ENCODE data around the gene MED13. TPM values are rescaled to one million over a fixed set of nuclear protein-coding genes. Genes with fewer than 3 reads are reported as not detected.

MED13 gene
- total and polyA plus RNA-seq, 4 donors: 6.6 to 64.0 (median 26.0) TPM

DNA sequence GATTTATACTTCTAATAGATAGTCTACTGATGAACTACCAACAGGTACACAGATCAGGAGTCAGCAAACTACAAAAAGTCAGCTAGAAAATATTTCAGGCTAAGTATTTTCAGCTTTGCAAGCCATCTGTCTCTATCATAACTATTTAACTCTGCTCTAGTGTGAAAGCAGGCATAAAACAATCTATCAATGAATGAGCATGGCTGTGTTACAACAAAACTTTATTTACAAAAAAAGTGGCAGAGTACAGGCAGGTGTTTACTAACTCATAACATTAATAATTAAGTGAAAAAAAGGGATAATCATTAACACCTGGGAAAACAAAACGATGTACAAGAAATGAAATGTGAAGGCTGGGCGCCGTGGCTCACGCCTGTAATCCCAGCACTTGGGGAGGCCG, 15.8 kb downstream of the MED13 start:
- no peak overlapping the region for H3K9ac ChIP-seq (ENCODE audit: low read depth in 1 of 2, low read length in 2 of 2)
- no peaks in the 10 kb centered on the region for H3K27me3 ChIP-seq (ENCODE audit: control insufficient read depth in 4 of 4, insufficient read depth in 4 of 4, low read length in 3 of 4)
- peaks cover 2 to 25% (median 14%) of the 10 kb centered on the region in 4 donors for H3K36me3 ChIP-seq (ENCODE audit: control insufficient read depth in 4 of 4, insufficient read depth in 3 of 4, low read depth in 1 of 4, low read length in 3 of 4)
- H3K9me3 ChIP-seq (ENCODE audit: control insufficient read depth in 4 of 4, low read length in 3 of 4): no peaks in the 10 kb centered on the region
- TF ChIP-seq FOXA1 (IDR thresholded peaks at IDR 0.05) (no peak), SP1 (IDR thresholded peaks at IDR 0.05) (no peak), HNF4A (conservative IDR thresholded peaks at IDR 0.05) (no peak), FOXA2 (IDR thresholded peaks at IDR 0.05) (no peak), TAF1 (conservative IDR thresholded peaks at IDR 0.05) (no peak), EGR1 (IDR thresholded peaks at IDR 0.05; ENCODE audit: low read depth in 2 of 2) (no peak)
- TF ChIP-seq, protein P1, sequence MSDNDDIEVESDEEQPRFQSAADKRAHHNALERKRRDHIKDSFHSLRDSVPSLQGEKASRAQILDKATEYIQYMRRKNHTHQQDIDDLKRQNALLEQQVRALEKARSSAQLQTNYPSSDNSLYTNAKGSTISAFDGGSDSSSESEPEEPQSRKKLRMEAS (IDR thresholded peaks at IDR 0.05): no peak
- TF ChIP-seq, protein P2, sequence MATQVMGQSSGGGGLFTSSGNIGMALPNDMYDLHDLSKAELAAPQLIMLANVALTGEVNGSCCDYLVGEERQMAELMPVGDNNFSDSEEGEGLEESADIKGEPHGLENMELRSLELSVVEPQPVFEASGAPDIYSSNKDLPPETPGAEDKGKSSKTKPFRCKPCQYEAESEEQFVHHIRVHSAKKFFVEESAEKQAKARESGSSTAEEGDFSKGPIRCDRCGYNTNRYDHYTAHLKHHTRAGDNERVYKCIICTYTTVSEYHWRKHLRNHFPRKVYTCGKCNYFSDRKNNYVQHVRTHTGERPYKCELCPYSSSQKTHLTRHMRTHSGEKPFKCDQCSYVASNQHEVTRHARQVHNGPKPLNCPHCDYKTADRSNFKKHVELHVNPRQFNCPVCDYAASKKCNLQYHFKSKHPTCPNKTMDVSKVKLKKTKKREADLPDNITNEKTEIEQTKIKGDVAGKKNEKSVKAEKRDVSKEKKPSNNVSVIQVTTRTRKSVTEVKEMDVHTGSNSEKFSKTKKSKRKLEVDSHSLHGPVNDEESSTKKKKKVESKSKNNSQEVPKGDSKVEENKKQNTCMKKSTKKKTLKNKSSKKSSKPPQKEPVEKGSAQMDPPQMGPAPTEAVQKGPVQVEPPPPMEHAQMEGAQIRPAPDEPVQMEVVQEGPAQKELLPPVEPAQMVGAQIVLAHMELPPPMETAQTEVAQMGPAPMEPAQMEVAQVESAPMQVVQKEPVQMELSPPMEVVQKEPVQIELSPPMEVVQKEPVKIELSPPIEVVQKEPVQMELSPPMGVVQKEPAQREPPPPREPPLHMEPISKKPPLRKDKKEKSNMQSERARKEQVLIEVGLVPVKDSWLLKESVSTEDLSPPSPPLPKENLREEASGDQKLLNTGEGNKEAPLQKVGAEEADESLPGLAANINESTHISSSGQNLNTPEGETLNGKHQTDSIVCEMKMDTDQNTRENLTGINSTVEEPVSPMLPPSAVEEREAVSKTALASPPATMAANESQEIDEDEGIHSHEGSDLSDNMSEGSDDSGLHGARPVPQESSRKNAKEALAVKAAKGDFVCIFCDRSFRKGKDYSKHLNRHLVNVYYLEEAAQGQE (IDR thresholded peaks at IDR 0.05): no peak
- TF ChIP-seq, protein P3, sequence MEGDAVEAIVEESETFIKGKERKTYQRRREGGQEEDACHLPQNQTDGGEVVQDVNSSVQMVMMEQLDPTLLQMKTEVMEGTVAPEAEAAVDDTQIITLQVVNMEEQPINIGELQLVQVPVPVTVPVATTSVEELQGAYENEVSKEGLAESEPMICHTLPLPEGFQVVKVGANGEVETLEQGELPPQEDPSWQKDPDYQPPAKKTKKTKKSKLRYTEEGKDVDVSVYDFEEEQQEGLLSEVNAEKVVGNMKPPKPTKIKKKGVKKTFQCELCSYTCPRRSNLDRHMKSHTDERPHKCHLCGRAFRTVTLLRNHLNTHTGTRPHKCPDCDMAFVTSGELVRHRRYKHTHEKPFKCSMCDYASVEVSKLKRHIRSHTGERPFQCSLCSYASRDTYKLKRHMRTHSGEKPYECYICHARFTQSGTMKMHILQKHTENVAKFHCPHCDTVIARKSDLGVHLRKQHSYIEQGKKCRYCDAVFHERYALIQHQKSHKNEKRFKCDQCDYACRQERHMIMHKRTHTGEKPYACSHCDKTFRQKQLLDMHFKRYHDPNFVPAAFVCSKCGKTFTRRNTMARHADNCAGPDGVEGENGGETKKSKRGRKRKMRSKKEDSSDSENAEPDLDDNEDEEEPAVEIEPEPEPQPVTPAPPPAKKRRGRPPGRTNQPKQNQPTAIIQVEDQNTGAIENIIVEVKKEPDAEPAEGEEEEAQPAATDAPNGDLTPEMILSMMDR (IDR thresholded peaks at IDR 0.05; ENCODE audit: low read depth, low read length, missing input control): no peak
- TF ChIP-seq, protein P4, sequence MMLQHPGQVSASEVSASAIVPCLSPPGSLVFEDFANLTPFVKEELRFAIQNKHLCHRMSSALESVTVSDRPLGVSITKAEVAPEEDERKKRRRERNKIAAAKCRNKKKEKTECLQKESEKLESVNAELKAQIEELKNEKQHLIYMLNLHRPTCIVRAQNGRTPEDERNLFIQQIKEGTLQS (IDR thresholded peaks at IDR 0.05): no peak
- TF ChIP-seq, protein P5, sequence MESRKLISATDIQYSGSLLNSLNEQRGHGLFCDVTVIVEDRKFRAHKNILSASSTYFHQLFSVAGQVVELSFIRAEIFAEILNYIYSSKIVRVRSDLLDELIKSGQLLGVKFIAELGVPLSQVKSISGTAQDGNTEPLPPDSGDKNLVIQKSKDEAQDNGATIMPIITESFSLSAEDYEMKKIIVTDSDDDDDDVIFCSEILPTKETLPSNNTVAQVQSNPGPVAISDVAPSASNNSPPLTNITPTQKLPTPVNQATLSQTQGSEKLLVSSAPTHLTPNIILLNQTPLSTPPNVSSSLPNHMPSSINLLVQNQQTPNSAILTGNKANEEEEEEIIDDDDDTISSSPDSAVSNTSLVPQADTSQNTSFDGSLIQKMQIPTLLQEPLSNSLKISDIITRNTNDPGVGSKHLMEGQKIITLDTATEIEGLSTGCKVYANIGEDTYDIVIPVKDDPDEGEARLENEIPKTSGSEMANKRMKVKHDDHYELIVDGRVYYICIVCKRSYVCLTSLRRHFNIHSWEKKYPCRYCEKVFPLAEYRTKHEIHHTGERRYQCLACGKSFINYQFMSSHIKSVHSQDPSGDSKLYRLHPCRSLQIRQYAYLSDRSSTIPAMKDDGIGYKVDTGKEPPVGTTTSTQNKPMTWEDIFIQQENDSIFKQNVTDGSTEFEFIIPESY (IDR thresholded peaks at IDR 0.05): no peak
- peaks cover 4 to 48% (median 34%) of the 10 kb centered on the region in 4 donors for H3K4me1 ChIP-seq (ENCODE audit: control insufficient read depth in 4 of 4, insufficient read depth in 4 of 4, low read length in 3 of 4)
- H3K27ac ChIP-seq (ENCODE audit: low read depth in 1 of 2, low read length in 2 of 2): no peak overlapping the region
- no peak overlapping the region for H3K4me3 ChIP-seq (ENCODE audit: low read depth in 1 of 3, low read length in 3 of 3)
- 68% methylated on average over 5 of the region's 5 CpGs for WGBS
- DNase-seq (ENCODE audit: low spot score): no peak

DNA sequence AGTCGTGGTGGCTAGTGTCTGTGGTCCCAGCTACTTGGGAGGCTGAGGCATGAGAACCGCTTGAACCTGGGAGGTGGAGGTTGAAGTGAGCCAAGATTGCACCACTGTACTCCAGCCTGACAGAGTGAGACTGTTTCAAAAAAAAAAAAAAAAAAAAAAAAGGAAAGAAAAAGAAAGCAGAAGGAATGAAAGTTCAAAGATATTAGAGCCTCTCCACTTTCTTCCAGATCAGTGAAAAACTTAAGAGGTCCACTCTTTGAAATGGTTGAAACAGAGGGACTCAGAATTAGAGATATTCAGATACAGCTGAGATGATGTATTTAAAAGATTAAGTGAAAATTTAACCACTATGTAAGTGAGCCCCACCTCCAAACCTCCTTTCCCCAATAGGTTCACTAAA, 16.8 kb downstream of the MED13 start:
- Histone ChIP-seq H3K9me3 (ENCODE audit: control insufficient read depth in 4 of 4, low read length in 3 of 4) (no peaks in the 10 kb centered on the region), H3K27ac (ENCODE audit: low read depth in 1 of 2, low read length in 2 of 2) (no peak overlapping the region), H3K27me3 (ENCODE audit: control insufficient read depth in 4 of 4, insufficient read depth in 4 of 4, low read length in 3 of 4) (no peaks in the 10 kb centered on the region), H3K4me1 (ENCODE audit: control insufficient read depth in 4 of 4, insufficient read depth in 4 of 4, low read length in 3 of 4) (peaks cover 2 to 39% (median 27%) of the 10 kb centered on the region in 4 donors), H3K9ac (ENCODE audit: low read depth in 1 of 2, low read length in 2 of 2) (no peak overlapping the region), H3K4me3 (ENCODE audit: low read depth in 1 of 3, low read length in 3 of 3) (no peak overlapping the region), H3K36me3 (ENCODE audit: control insufficient read depth in 4 of 4, insufficient read depth in 3 of 4, low read depth in 1 of 4, low read length in 3 of 4) (peaks cover 2 to 25% (median 15%) of the 10 kb centered on the region in 4 donors)
- 89% methylated on average over 2 of the region's 2 CpGs for WGBS
- DNase-seq (ENCODE audit: low spot score): no peak
- TF ChIP-seq NR2F2 (IDR thresholded peaks at IDR 0.05): no peak
- TF ChIP-seq, protein P2 (IDR thresholded peaks at IDR 0.05): no peak
- TF ChIP-seq SP1 (IDR thresholded peaks at IDR 0.05): no peak
- no peak for TF ChIP-seq TAF1 (conservative IDR thresholded peaks at IDR 0.05)
- TF ChIP-seq HNF4G (IDR thresholded peaks at IDR 0.05): no peak
- no peak for TF ChIP-seq FOXA1 (IDR thresholded peaks at IDR 0.05)
- TF ChIP-seq YY1 (IDR thresholded peaks at IDR 0.05): no peak
- no peak for TF ChIP-seq JUND (IDR thresholded peaks at IDR 0.05)
- TF ChIP-seq, protein P3 (IDR thresholded peaks at IDR 0.05; ENCODE audit: low read depth, low read length, missing input control): no peak
- TF ChIP-seq, protein P1 (IDR thresholded peaks at IDR 0.05): no peak
- TF ChIP-seq EGR1 (IDR thresholded peaks at IDR 0.05; ENCODE audit: low read depth in 2 of 2): no peak

Data from liver (tissue), 9 donors.